H1 (cell line): ENCODE data around the gene FRMD4B. TPM values are rescaled to one million over a fixed set of nuclear protein-coding genes. Genes with fewer than 3 reads are reported as not detected.
"Not testable (repeated sequence)": the region's sequence is repeated elsewhere in the genome, so short reads cannot be mapped to it uniquely, and the experiment has no call there.

Experiments used
- CTCF ChIA-PET: fragments of 300-600 bp; sonication (Branson Sonifier 250); formaldehyde crosslinking; loops from one replicate; lab custom pipeline; 2021; ENCODE audit not compliant: partially characterized antibody; lab: Charles Lee
- POLR2A ChIA-PET: fragments of 300-600 bp; sonication (Branson Sonifier 250); formaldehyde crosslinking; loops from one replicate; lab custom pipeline; 2021; ENCODE audit warnings: inconsistent platforms; ENCODE audit not compliant: partially characterized antibody; lab: Charles Lee
- DNase-seq, 2 experiments: peaks; one replicate each; pipeline versions ENCODE4 v3.0.0 to v3.0.0-alpha.2; 2010 to 2022; ENCODE audit warnings: low spot score in 2 of 2, low read depth in 1 of 2, mixed read lengths in 1 of 2
- FAIRE-seq: peaks from 2 replicates; lab custom pipeline; 2011; peaks lifted over from hg19 to GRCh38; lab: Jason Lieb, UNC
- H2AFZ ChIP-seq: 2 replicates; pipeline ENCODE4 v1.8.1; 2012; ENCODE audit warnings: low read length, inconsistent platforms
- H2AK5ac ChIP-seq: 2 replicates; pipeline ENCODE4 v1.6.1; 2013; ENCODE audit warnings: low read depth, low read length
- H2BK120ac ChIP-seq: replicated peaks from 2 replicates; pipeline ENCODE3; 2013; ENCODE audit warnings: low read depth, low read length, inconsistent platforms
- H2BK12ac ChIP-seq: 2 replicates; pipeline ENCODE4 v1.6.1; 2013; ENCODE audit warnings: low read depth, low read length
- H2BK15ac ChIP-seq: 2 replicates; pipeline ENCODE4 v1.6.1; 2013; ENCODE audit warnings: low read length
- H2BK20ac ChIP-seq: 2 replicates; pipeline ENCODE4 v1.6.1; 2013; ENCODE audit warnings: low read length
- H2BK5ac ChIP-seq: 2 replicates; pipeline ENCODE4 v1.6.1; 2013; ENCODE audit warnings: low read depth, low read length
- H3K14ac ChIP-seq: 2 replicates; pipeline ENCODE4 v1.6.1; 2013; ENCODE audit warnings: inconsistent platforms; ENCODE audit not compliant: insufficient read length
- H3K18ac ChIP-seq: 2 replicates; pipeline ENCODE4 v1.6.1; 2013; ENCODE audit warnings: low read length; ENCODE audit errors: extremely low read depth
- H3K23ac ChIP-seq: 2 replicates; pipeline ENCODE4 v1.6.1; 2013; ENCODE audit warnings: inconsistent platforms; ENCODE audit not compliant: insufficient read length
- H3K23me2 ChIP-seq: 2 replicates; pipeline ENCODE4 v1.6.1; 2013; ENCODE audit warnings: low read depth, low read length
- H3K27ac ChIP-seq: 2 replicates; pipeline ENCODE4 v1.6.1; 2011; ENCODE audit warnings: low read depth, low read length, inconsistent platforms
- H3K27me3 ChIP-seq, 4 experiments: replicated peaks in 1 of 4; 1 replicate in 1 of 4; 2 replicates in 3 of 4; pipeline versions ENCODE4 v1.6.1 to v1.8.1; 2011 to 2013; ENCODE audit warnings: low read length in 3 of 4, mild to moderate bottlenecking in 3 of 4, inconsistent platforms in 2 of 4, mixed read lengths in 2 of 4, moderate library complexity in 1 of 4; ENCODE audit not compliant: control insufficient read depth in 3 of 4, insufficient read depth in 3 of 4; ENCODE audit errors: extremely low read depth in 1 of 4
- H3K36me3 ChIP-seq, 4 experiments: 2 replicates each; pipeline versions ENCODE4 v1.6.1 to v1.8.1; 2011 to 2013; ENCODE audit warnings: mild to moderate bottlenecking in 4 of 4, low read length in 3 of 4, moderate library complexity in 2 of 4, control low read depth in 1 of 4, inconsistent platforms in 1 of 4; ENCODE audit not compliant: insufficient read depth in 4 of 4, control insufficient read depth in 2 of 4
- H3K4ac ChIP-seq: replicated peaks from 2 replicates; pipeline ENCODE3; 2013; ENCODE audit warnings: low read length, low read depth, mixed read lengths, inconsistent platforms; ENCODE audit not compliant: insufficient read length
- H3K4me1 ChIP-seq, 4 experiments: replicated peaks in 1 of 4; 1 replicate in 1 of 4; 2 replicates in 3 of 4; pipeline versions ENCODE4 v1.6.1 to v1.8.1; 2011 to 2013; ENCODE audit warnings: low read length in 3 of 4, inconsistent platforms in 2 of 4, mixed read lengths in 1 of 4; ENCODE audit not compliant: insufficient read depth in 4 of 4, control insufficient read depth in 3 of 4
- H3K4me2 ChIP-seq, 2 experiments: 2 replicates each; pipeline versions ENCODE4 v1.6.1 to v1.8.1; 2011 to 2013; ENCODE audit warnings: low read depth in 2 of 2, low read length in 2 of 2, control low read depth in 1 of 2, inconsistent platforms in 1 of 2, mild to moderate bottlenecking in 1 of 2; ENCODE audit not compliant: insufficient read depth in 1 of 2
- H3K4me3 ChIP-seq, 4 experiments: fragments of 200-600, 300-600 bp in 1 of 4; sonication (generic), shearing (Covaris generic), sonication (Bioruptor Twin) in 1 of 4; 2 replicates each; pipeline versions ENCODE4 v1.5.1 to v1.8.1; 2011 to 2016; ENCODE audit warnings: low read length in 4 of 4, low read depth in 3 of 4, control low read depth in 2 of 4, inconsistent platforms in 2 of 4, mild to moderate bottlenecking in 2 of 4, mixed read lengths in 1 of 4, moderate library complexity in 1 of 4; ENCODE audit not compliant: insufficient read depth in 2 of 4; ENCODE audit errors: extremely low read depth in 1 of 4
- H3K56ac ChIP-seq: replicated peaks from 2 replicates; pipeline ENCODE3; 2013; ENCODE audit warnings: low read depth, mild to moderate bottlenecking, mixed read lengths, low read length, inconsistent platforms; ENCODE audit not compliant: insufficient read length
- H3K79me1 ChIP-seq: 2 replicates; pipeline ENCODE4 v1.6.1; 2013; ENCODE audit warnings: low read depth, low read length, control low read depth
- H3K79me2 ChIP-seq, 2 experiments: 2 replicates each; pipeline versions ENCODE4 v1.6.1 to v1.8.1; 2012 to 2013; ENCODE audit warnings: low read length in 2 of 2, mild to moderate bottlenecking in 2 of 2, inconsistent platforms in 1 of 2; ENCODE audit not compliant: insufficient read depth in 2 of 2, control insufficient read depth in 1 of 2
- H3K9ac ChIP-seq, 4 experiments: replicated peaks in 1 of 4; 1 replicate in 1 of 4; 2 replicates in 3 of 4; pipeline versions ENCODE4 v1.6.1 to v1.8.1; 2011 to 2013; ENCODE audit warnings: low read depth in 3 of 4, low read length in 3 of 4, control low read depth in 2 of 4, mild to moderate bottlenecking in 2 of 4, moderate library complexity in 2 of 4, inconsistent platforms in 1 of 4; ENCODE audit errors: extremely low read depth in 1 of 4
- H3K9me3 ChIP-seq, 2 experiments: 2 replicates each; pipeline versions ENCODE4 v1.6.1 to v1.8.1; 2012 to 2013; ENCODE audit warnings: mild to moderate bottlenecking in 2 of 2, moderate library complexity in 2 of 2, control low read depth in 1 of 2, inconsistent platforms in 1 of 2, low read depth in 1 of 2, low read length in 1 of 2, mixed read lengths in 1 of 2; ENCODE audit not compliant: insufficient read depth in 2 of 2
- H4K20me1 ChIP-seq, 2 experiments: replicated peaks in 1 of 2; 2 replicates each; pipeline versions ENCODE3 to v1.8.1; 2011 to 2013; ENCODE audit warnings: inconsistent platforms in 2 of 2, low read length in 2 of 2, mild to moderate bottlenecking in 1 of 2; ENCODE audit not compliant: insufficient read depth in 2 of 2, control insufficient read depth in 1 of 2
- H4K5ac ChIP-seq: 2 replicates; pipeline ENCODE4 v1.6.1; 2013; ENCODE audit warnings: low read length, low read depth, mixed read lengths, inconsistent platforms; ENCODE audit not compliant: insufficient read length
- H4K8ac ChIP-seq: 2 replicates; pipeline ENCODE4 v1.8.0; 2013; ENCODE audit warnings: mild to moderate bottlenecking, moderate library complexity, low read length, inconsistent platforms; ENCODE audit not compliant: insufficient read depth; ENCODE audit errors: extremely low read depth
- H4K91ac ChIP-seq: replicated peaks from 2 replicates; pipeline ENCODE3; 2013; ENCODE audit warnings: low read length, mixed read lengths, inconsistent platforms; ENCODE audit not compliant: insufficient read length
- WGBS, 2 experiments: shearing (Covaris generic) in 1 of 2; methylation state at CpG; one replicate each; pipeline versions ENCODE4 v1.1.6 to v1.1.7; 2013 to 2015; ENCODE audit warnings: low lambda C conversion rate in 2 of 2, mixed read lengths in 2 of 2, inconsistent platforms in 1 of 2, low coverage in 1 of 2, missing lambda C conversion rate in 1 of 2; ENCODE audit not compliant: insufficient replicate concordance in 2 of 2, insufficient coverage in 1 of 2, insufficient read length in 1 of 2; ENCODE audit errors: extremely low coverage in 1 of 2, missing lambda C conversion rate in 1 of 2; 5-methylcytosine and 5-hydroxymethylcytosine counted together
- polyA plus RNA-seq, 7 experiments: library from polyadenylated mRNA; depleted of rRNA in 3 of 7; stranded (reverse) in 5 of 7; unstranded in 2 of 7; fragments of >200 nt in 5 of 7; fragments of 200-250 nt in 2 of 7; gene quantifications; 1 replicate in 5 of 7; 2 replicates in 1 of 7; 4 replicates in 1 of 7; pipeline versions ENCODE4 v1.2.1 to v1.2.3, GENCODE V29; 2011 to 2013; ENCODE audit warnings: missing spikeins in 2 of 7, mixed read lengths in 2 of 7
- total RNA-seq: library from RNA; stranded (reverse); fragmentation: NEBNext Ultra II Directional; extraction: Animal tissue kit (Norgen Biotek cat#: 25700); gene quantifications from 2 replicates; pipeline ENCODE4 v1.2.1, GENCODE V29; 2021

Gene FRMD4B
- total and polyA plus RNA-seq, 2 of the 8 experiments (the other 6 are each of a cell fraction or from before 2014, with no cell fraction given) = 2.7 to 7.2 TPM

DNA sequence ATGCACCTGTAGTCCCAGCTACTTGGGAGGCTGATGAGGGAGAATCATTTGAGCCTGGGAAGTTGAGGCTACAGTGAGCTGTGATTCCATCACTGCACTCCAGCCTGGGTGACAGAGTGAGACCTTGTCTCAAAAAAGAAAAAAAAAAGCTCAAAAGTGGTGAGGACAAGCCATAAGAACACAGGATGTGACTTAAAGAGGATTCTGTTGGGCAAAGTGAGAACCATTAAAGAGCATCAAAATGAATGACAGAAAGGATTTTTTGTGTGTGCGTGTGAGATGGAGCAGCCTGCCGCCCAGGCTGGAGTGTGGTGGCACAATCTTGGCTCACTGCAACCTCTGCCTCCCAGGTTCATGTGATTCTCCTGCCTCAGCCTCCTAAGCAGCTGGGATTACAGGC is 119.8 kb downstream of the FRMD4B start:
- H3K79me1 ChIP-seq, H4K91ac ChIP-seq, H3K23ac ChIP-seq, H3K23me2 ChIP-seq, H3K27me3 ChIP-seq, H3K4ac ChIP-seq, H3K18ac ChIP-seq, H2BK120ac ChIP-seq, H2BK15ac ChIP-seq, H2BK5ac ChIP-seq, H4K5ac ChIP-seq, H3K79me2 ChIP-seq, H2AK5ac ChIP-seq, H4K8ac ChIP-seq, H3K56ac ChIP-seq, H3K9me3 ChIP-seq, H2AFZ ChIP-seq, H3K4me2 ChIP-seq, H3K4me1 ChIP-seq, H3K4me3 ChIP-seq, H3K9ac ChIP-seq, FAIRE-seq, H3K36me3 ChIP-seq, H4K20me1 ChIP-seq, H3K14ac ChIP-seq, H2BK20ac ChIP-seq, H2BK12ac ChIP-seq, H3K27ac ChIP-seq, DNase-seq: not testable (repeated sequence)
- POLR2A ChIA-PET = interaction anchor here (0.6 kb wide), 1 partner anchor 155 kb away, joined by 4 read pairs; no protein-coding TSS in a partner anchor
- WGBS, 2 experiments = 88% methylated on average over 2 of the region's 2 CpGs; no CpG with 5 or more reads in 1 of the 2 experiments
- CTCF ChIA-PET = interaction anchor here (0.7 kb wide), 1 partner anchor 105 kb away, joined by 3 read pairs; no protein-coding TSS in a partner anchor

DNA sequence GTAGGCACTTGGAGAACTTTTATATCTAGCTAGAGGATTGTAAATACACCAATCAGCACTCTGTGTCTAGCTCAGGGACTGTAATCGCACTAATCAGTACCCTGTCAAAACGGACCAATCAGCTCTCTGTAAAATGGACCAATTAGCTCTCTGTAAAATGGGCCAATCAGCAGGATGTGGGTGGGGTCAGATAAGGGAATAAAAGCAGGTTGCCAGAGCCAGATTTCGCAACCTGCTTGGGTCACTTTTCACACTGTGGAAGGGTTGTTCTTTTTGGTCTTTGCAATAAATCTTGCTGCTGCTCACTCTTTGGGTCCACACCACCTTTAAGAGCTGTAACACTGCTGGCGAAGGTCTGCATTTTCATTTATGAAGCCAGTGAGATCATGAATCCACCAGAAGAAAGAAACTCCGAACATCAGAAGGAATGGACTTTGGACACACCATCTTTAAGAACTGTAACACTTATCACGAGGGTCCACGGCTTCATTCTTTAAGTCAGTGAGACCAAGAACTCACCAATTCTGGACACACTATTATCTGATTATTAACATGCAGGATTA is 125.0 kb downstream of the FRMD4B start:
- H2AFZ ChIP-seq, H3K27me3 ChIP-seq, H2BK120ac ChIP-seq, H3K4me3 ChIP-seq, H3K23ac ChIP-seq, H2BK20ac ChIP-seq, H3K9ac ChIP-seq, H3K79me1 ChIP-seq, H3K23me2 ChIP-seq, H4K5ac ChIP-seq, DNase-seq, H3K36me3 ChIP-seq, FAIRE-seq, H3K27ac ChIP-seq, H2BK15ac ChIP-seq, H3K4ac ChIP-seq, H4K91ac ChIP-seq, H4K20me1 ChIP-seq, H3K4me2 ChIP-seq, H3K18ac ChIP-seq, H4K8ac ChIP-seq, H3K9me3 ChIP-seq, H2BK12ac ChIP-seq, H3K79me2 ChIP-seq, H3K56ac ChIP-seq, H2AK5ac ChIP-seq, H2BK5ac ChIP-seq, H3K4me1 ChIP-seq, H3K14ac ChIP-seq: not testable (repeated sequence)
- CTCF ChIA-PET = interaction anchor here (0.9 to 2.5 kb wide), 3 partner anchors 16 to 99 kb away, joined by 3 to 9 read pairs (median 3); no protein-coding TSS in a partner anchor
- 90% methylated on average over 7 of the region's 7 CpGs; no CpG with 5 or more reads in 1 of the 2 experiments for WGBS, 2 experiments
- POLR2A ChIA-PET = interaction anchor here (1.4 kb wide), 1 partner anchor 11 kb away, joined by 4 read pairs; no protein-coding TSS in a partner anchor
